Mammary epithelial cell (primary cell): ENCODE measurements around the gene IFNG.

Experiments used
- EZH2 ChIP-seq: IDR thresholded peaks from 2 replicates; pipeline ENCODE4 v1.6.1; 2012; ENCODE audit warnings: low read length, inconsistent platforms, borderline replicate concordance
- TF ChIP-seq, protein P1 (sequence below), 2 donors: IDR thresholded peaks in 1 of 2; conservative IDR thresholded peaks in 1 of 2; 2 replicates each; pipeline ENCODE4 v1.5.1; 2011 to 2012; ENCODE audit warnings: inconsistent platforms in 2 of 2, low read length in 2 of 2, mild to moderate bottlenecking in 2 of 2, control low read depth in 1 of 2, low read depth in 1 of 2; ENCODE audit not compliant: insufficient read depth in 1 of 2; ENCODE audit errors: extremely low read depth in 1 of 2

GRCh38 chr12:68170726-68171125 lies 11.2 kb upstream of the IFNG start:
- TF ChIP-seq, protein P1, sequence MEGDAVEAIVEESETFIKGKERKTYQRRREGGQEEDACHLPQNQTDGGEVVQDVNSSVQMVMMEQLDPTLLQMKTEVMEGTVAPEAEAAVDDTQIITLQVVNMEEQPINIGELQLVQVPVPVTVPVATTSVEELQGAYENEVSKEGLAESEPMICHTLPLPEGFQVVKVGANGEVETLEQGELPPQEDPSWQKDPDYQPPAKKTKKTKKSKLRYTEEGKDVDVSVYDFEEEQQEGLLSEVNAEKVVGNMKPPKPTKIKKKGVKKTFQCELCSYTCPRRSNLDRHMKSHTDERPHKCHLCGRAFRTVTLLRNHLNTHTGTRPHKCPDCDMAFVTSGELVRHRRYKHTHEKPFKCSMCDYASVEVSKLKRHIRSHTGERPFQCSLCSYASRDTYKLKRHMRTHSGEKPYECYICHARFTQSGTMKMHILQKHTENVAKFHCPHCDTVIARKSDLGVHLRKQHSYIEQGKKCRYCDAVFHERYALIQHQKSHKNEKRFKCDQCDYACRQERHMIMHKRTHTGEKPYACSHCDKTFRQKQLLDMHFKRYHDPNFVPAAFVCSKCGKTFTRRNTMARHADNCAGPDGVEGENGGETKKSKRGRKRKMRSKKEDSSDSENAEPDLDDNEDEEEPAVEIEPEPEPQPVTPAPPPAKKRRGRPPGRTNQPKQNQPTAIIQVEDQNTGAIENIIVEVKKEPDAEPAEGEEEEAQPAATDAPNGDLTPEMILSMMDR (conservative IDR thresholded peaks at IDR 0.05 in 1 of 2, IDR thresholded peaks at IDR 0.05 in 1 of 2; ENCODE audit: extremely low read depth in 1 of 2, insufficient read depth in 1 of 2, low read depth in 1 of 2, low read length in 2 of 2) = no peak
- TF ChIP-seq EZH2 = no peak
